Body of pancreas (tissue), 4 donors: ENCODE data around the gene OPRL1.

ENCODE experiments used
- POLR2A ChIP-seq, 3 donors: fragments of 450-650 bp; IDR thresholded peaks; one replicate each; pipeline ENCODE4 v1.6.1; 2016; ENCODE audit warnings: antibody characterized with exemption in 3 of 3, mild to moderate bottlenecking in 2 of 3
- TF ChIP-seq, protein P1 (sequence below), 7 experiments: fragments of 450-650 bp in 4 of 7; fragments of 200-600 bp in 3 of 7; sonication (generic) in 3 of 7; IDR thresholded peaks; one replicate each; pipeline ENCODE4 v1.5.1; 2016 to 2019; ENCODE audit warnings: antibody characterized with exemption in 7 of 7

DNA sequence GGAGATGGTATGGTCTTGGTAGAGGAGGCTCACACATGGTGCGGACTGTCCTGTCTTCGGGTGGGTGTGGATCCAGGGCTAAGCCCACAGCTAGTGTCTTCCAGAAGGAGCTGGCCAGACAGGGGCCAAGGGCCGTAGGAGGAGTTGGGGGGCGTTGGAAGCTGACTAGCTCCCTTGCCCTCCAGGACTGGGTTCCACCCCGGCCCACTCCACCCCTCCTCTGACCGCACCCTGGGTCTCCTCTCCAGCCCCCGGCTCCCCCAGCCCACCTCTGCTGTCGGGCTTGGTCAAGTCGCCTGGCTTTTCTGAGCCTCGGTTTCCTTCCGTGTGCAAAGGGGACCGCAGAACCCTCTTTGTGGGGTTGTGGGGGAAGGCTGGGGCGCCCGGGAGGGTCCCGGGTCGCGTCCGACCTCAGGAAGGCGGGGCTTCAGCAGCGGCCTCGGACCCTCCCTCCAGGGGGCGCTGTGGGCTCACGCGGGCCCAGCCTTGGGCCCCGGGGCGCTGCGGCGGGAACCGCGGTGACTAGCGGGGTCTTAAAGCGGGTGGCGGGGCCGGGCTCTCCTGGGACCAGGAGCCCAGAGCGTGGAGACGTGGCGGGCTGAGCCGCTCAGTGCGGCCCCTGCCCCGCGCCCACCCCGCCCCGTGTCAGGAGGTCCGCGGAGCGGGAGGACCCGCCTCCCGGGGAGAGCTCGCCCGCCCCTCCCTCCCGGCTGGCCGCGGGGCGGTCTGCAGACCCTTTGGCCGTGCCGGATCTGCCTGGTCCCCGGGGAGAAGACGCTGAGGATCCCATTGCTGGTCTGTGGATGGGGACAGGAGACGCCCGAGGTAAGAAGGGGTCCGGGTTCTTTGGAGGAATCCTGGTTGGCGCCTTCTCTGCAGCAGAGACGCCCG is 22.1 kb downstream of the OPRL1 start:
- TF ChIP-seq, protein P1, sequence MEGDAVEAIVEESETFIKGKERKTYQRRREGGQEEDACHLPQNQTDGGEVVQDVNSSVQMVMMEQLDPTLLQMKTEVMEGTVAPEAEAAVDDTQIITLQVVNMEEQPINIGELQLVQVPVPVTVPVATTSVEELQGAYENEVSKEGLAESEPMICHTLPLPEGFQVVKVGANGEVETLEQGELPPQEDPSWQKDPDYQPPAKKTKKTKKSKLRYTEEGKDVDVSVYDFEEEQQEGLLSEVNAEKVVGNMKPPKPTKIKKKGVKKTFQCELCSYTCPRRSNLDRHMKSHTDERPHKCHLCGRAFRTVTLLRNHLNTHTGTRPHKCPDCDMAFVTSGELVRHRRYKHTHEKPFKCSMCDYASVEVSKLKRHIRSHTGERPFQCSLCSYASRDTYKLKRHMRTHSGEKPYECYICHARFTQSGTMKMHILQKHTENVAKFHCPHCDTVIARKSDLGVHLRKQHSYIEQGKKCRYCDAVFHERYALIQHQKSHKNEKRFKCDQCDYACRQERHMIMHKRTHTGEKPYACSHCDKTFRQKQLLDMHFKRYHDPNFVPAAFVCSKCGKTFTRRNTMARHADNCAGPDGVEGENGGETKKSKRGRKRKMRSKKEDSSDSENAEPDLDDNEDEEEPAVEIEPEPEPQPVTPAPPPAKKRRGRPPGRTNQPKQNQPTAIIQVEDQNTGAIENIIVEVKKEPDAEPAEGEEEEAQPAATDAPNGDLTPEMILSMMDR (IDR thresholded peaks at IDR 0.05), result peak; percentile 44 to 68 (median 63)
- TF ChIP-seq POLR2A (IDR thresholded peaks at IDR 0.05), result no peak
